Smooth muscle cell (in vitro differentiated cells): ENCODE measurements around the gene UBXN11. TPM values are rescaled to one million over a fixed set of nuclear protein-coding genes. Genes with fewer than 3 reads are reported as not detected.
"Not testable (repeated sequence)": the region's sequence is repeated elsewhere in the genome, so short reads cannot be mapped to it uniquely, and the experiment has no call there.

ENCODE experiments used
- DNase-seq: peaks from one replicate; lab custom pipeline; 2025; ENCODE audit not compliant: unreplicated experiment; lab: John Stamatoyannopoulos, UW
- H2AFZ ChIP-seq: fragments of 200-600 bp; sonication (generic); 2 replicates; pipeline ENCODE4 v1.6.0; 2016; ENCODE audit warnings: antibody characterized with exemption, low read depth, mild to moderate bottlenecking
- H3F3A ChIP-seq: fragments of 200-600 bp; sonication (generic); 2 replicates; pipeline ENCODE4 v1.6.0; 2017; ENCODE audit warnings: antibody characterized with exemption, low read depth
- H3K27ac ChIP-seq: fragments of 200-600 bp; sonication (generic); 2 replicates; pipeline ENCODE4 v1.5.1; 2016; ENCODE audit warnings: low read depth, mild to moderate bottlenecking
- H3K27me3 ChIP-seq: fragments of 200-600 bp; sonication (generic); 2 replicates; pipeline ENCODE4 v1.6.1; 2016; ENCODE audit warnings: low read depth, mild to moderate bottlenecking
- H3K36me3 ChIP-seq: fragments of 200-600 bp; sonication (generic); 2 replicates; pipeline ENCODE4 v1.5.1; 2016; ENCODE audit warnings: low read depth
- H3K4me1 ChIP-seq: fragments of 200-600 bp; sonication (generic); 2 replicates; pipeline ENCODE4 v1.5.1; 2016; ENCODE audit warnings: low read depth
- H3K4me2 ChIP-seq: fragments of 200-600 bp; sonication (generic); 2 replicates; pipeline ENCODE4 v1.6.0; 2016; ENCODE audit warnings: mild to moderate bottlenecking
- H3K4me3 ChIP-seq: fragments of 200-600 bp; sonication (generic); 2 replicates; pipeline ENCODE4 v1.5.1; 2016; ENCODE audit warnings: mild to moderate bottlenecking
- H3K79me2 ChIP-seq: fragments of 200-600 bp; sonication (generic); 2 replicates; pipeline ENCODE4 v1.6.0; 2016; ENCODE audit warnings: low read depth, mild to moderate bottlenecking
- H3K9ac ChIP-seq: fragments of 200-600 bp; sonication (generic); 2 replicates; pipeline ENCODE4 v1.6.0; 2016; ENCODE audit warnings: low read depth
- H3K9me3 ChIP-seq: fragments of 200-600 bp; sonication (generic); replicated peaks from 2 replicates; pipeline ENCODE4 v1.5.1; 2016; ENCODE audit warnings: low read depth
- H4K20me1 ChIP-seq: fragments of 200-600 bp; sonication (generic); 2 replicates; pipeline ENCODE4 v1.6.0; 2016; ENCODE audit warnings: low read depth
- WGBS: methylation state at CpG from one replicate; pipeline ENCODE4 v1.1.7; 2016; ENCODE audit warnings: low lambda C conversion rate; 5-methylcytosine and 5-hydroxymethylcytosine counted together
- polyA plus RNA-seq: library from polyadenylated mRNA; unstranded; fragments of >200 nt; fragmentation: Nextera tagmentation; extraction: Ambion mirVana; gene quantifications from 2 replicates; pipeline ENCODE4 v1.2.1, GENCODE V29; 2016
- total RNA-seq: library from RNA; depleted of rRNA; stranded (reverse); fragments of >200 nt; gene quantifications from 2 replicates; pipeline ENCODE4 v1.2.3, GENCODE V29; 2014
- TF ChIP-seq, protein P1 (sequence below): fragments of 200-600 bp; sonication (generic); IDR thresholded peaks from 2 replicates; pipeline ENCODE4 v1.5.1; 2017; ENCODE audit warnings: borderline replicate concordance, mild to moderate bottlenecking, antibody characterized with exemption; ENCODE audit not compliant: insufficient read depth, poor library complexity, severe bottlenecking

Gene UBXN11
- total and polyA plus RNA-seq, 2 experiments from 2014 or later, result 3.3 to 17.7 TPM

DNA sequence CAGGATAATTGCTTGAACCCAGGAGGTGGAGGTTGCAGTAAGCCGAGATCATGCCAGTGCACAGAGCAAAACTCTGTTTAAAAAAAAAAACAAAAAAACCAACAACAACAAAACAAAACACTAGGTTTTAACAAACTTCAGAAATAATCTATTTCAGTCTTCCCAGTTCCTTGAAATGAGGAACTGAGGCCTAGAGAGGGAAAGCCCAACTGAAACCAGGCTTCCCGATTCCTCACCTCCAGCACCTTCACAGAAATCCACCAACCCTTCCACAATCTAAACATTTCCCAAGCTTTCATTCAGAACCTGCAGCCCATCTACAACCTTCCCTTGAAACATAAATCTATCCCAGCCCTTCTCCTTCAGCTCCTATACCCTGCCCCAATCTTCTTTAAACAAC, 10.7 kb upstream of the UBXN11 start:
- Histone ChIP-seq H3K27me3 (no peaks in the 10 kb centered on the region), H3K4me2 (no peak overlapping the region), H3K4me1 (peaks cover 6% of the 10 kb centered on the region), H3K27ac (no peak overlapping the region), H3F3A (no peaks in the 10 kb centered on the region), H4K20me1 (no peaks in the 10 kb centered on the region), H3K9ac (no peak overlapping the region), H3K9me3 (no peaks in the 10 kb centered on the region), H3K36me3 (no peaks in the 10 kb centered on the region), H3K4me3 (no peak overlapping the region), H2AFZ (no peak overlapping the region), H3K79me2 (no peaks in the 10 kb centered on the region)
- 94% methylated on average over 2 of the region's 2 CpGs for WGBS
- TF ChIP-seq, protein P1, sequence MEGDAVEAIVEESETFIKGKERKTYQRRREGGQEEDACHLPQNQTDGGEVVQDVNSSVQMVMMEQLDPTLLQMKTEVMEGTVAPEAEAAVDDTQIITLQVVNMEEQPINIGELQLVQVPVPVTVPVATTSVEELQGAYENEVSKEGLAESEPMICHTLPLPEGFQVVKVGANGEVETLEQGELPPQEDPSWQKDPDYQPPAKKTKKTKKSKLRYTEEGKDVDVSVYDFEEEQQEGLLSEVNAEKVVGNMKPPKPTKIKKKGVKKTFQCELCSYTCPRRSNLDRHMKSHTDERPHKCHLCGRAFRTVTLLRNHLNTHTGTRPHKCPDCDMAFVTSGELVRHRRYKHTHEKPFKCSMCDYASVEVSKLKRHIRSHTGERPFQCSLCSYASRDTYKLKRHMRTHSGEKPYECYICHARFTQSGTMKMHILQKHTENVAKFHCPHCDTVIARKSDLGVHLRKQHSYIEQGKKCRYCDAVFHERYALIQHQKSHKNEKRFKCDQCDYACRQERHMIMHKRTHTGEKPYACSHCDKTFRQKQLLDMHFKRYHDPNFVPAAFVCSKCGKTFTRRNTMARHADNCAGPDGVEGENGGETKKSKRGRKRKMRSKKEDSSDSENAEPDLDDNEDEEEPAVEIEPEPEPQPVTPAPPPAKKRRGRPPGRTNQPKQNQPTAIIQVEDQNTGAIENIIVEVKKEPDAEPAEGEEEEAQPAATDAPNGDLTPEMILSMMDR, result no peak
- DNase-seq, result no peak

DNA sequence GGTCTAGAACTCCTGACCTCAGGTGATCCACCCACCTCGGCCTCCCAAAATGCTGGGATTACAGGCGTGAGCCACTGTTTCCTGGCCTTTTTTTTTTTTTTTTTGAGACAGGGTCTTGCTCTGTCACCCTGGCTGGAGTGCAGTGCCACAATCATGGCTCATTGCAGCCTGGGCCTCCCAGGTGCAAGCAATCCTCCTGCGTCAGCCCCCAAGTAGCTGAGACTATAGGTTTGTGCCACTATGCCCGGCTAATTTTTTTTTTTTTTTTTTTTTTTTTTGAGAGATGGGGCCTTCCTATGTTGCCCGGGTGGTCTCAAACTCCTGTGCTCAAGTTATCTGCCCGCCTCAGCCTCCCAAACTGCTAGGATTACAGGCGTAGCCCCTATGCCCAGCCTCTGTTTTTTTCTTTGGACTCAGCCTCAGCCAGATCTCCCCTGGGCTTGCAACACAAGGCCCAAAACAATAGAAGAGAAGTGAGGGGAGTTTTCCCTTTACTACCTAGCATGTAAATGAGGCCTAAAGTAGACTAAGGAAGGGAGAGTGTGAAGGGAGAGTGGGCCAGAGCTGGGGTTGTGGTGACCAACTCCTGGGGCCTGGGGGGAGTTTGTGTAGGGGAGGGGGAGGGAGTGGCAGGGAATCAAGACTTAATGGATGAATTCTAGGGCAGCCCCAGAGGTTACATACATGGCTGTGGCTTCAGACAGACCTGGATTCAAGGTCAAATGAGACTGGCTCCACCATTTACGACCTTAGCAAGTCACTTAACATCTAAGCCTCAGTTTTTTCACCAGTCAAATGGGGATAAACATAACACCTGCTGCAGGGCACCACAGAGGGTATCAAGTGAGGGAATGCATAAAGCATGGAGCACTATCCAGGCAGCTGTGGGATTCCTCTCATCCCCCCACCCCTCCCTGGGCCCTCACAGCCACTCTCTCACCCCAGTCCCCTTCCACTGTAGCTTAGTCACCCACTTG, 9.7 kb upstream of the UBXN11 start:
- no peak overlapping the region for H3K4me2 ChIP-seq
- H3F3A ChIP-seq, result no peaks in the 10 kb centered on the region
- H3K79me2 ChIP-seq, result no peaks in the 10 kb centered on the region
- no peaks in the 10 kb centered on the region for H4K20me1 ChIP-seq
- no peaks in the 10 kb centered on the region for H3K36me3 ChIP-seq
- no peak for DNase-seq
- no peak overlapping the region for H3K9ac ChIP-seq
- peaks cover 6% of the 10 kb centered on the region for H3K4me1 ChIP-seq
- 96% methylated on average over 8 of the region's 8 CpGs for WGBS
- no peak overlapping the region for H3K27ac ChIP-seq
- no peaks in the 10 kb centered on the region for H3K9me3 ChIP-seq
- H3K27me3 ChIP-seq, result no peaks in the 10 kb centered on the region
- H2AFZ ChIP-seq, result no peak overlapping the region
- H3K4me3 ChIP-seq, result no peak overlapping the region
- TF ChIP-seq, protein P1, result no peak

DNA sequence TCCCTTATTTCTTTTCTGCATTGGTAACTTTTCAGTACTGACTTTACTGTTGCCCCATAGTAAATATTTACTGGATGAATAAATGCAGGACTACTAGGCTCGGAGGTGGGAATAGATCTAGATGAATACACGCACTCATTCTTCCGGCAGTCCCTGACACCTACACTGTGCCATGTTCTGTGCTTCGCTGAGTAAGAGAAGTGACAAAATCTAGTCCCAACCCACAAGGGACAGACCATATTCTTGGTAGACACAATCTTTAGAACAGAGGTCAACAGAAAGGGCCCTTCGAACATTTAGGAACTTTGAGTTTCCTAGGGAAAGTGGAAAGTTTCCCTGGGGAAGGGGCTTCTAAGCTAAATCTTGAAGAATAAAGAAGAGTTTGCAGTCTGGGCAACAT, 8.1 kb upstream of the UBXN11 start:
- Histone ChIP-seq H3K9ac (no peak overlapping the region), H4K20me1 (no peaks in the 10 kb centered on the region), H3K27me3 (no peaks in the 10 kb centered on the region), H3K4me1 (peaks cover 6% of the 10 kb centered on the region), H3F3A (no peaks in the 10 kb centered on the region), H3K36me3 (no peaks in the 10 kb centered on the region), H3K4me3 (no peak overlapping the region), H3K27ac (no peak overlapping the region), H3K4me2 (no peak overlapping the region), H2AFZ (no peak overlapping the region), H3K79me2 (no peaks in the 10 kb centered on the region), H3K9me3 (no peaks in the 10 kb centered on the region)
- TF ChIP-seq, protein P1, result no peak
- no peak for DNase-seq
- WGBS, result 90% methylated on average over 5 of the region's 5 CpGs

DNA sequence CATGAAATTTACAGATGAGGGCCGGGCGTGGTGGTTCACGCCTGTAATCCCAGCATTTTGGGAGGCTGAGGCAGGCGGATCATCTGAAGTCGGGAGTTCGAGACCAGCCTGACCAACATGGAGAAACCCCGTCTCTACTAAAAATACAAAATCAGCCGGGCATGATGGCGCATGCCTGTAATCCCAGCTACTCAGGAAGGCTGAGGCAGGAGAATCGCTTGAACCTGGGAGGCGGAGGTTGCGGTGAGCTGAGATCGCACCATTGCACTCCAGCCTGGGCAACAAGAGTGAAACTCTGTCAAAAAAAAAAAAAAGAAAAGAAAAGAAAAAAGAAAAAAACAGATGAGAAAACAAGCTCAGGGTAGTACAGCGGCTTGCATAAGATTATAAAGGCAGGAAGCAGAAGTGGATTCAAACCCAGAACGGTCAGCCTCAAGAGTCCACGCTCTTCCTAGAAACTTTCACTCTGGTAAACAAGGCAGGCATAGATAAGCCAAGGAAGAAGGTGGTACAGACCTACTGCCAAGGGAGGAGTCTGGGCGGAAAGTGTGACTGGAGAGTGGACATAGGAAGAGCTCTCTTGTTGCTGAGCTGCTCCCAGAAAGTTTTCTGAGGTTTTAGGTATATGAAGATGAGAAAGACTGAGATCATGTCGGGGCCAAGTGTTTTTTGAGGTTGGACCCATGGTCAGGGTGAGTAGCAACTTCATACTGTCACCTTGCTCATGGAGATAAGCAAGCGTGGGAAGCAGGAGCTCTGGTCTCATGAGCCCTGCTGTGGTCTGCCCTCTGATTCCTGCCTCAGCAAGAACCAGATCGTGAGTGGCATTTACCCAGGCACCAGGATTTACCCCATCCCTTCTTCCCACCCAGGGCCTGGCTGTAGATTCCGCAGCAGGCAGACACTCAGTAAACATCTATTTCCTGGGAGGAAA, 1.8 kb upstream of the UBXN11 start:
- H3K79me2 ChIP-seq, H4K20me1 ChIP-seq, H3K4me2 ChIP-seq, H3K27me3 ChIP-seq, H3K36me3 ChIP-seq, H3K4me3 ChIP-seq, H3K9ac ChIP-seq, H3F3A ChIP-seq, H2AFZ ChIP-seq, H3K9me3 ChIP-seq, DNase-seq, H3K4me1 ChIP-seq, H3K27ac ChIP-seq: not testable (repeated sequence)
- WGBS, result 89% methylated on average over 21 of the region's 21 CpGs
